HUES6 (cell line): Measurements from ENCODE around the gene C4BPA.

ENCODE experiments used
- H3K27ac ChIP-seq: 2 replicates; pipeline ENCODE4 v1.7.0; 2013; ENCODE audit warnings: low read depth, mild to moderate bottlenecking, low read length, inconsistent platforms
- H3K27me3 ChIP-seq: 2 replicates; pipeline ENCODE4 v1.6.1; 2013; ENCODE audit warnings: low read length; ENCODE audit not compliant: control insufficient read depth, insufficient read depth
- H3K36me3 ChIP-seq: 2 replicates; pipeline ENCODE4 v1.6.1; 2013; ENCODE audit warnings: low read length; ENCODE audit not compliant: control insufficient read depth, insufficient read depth
- H3K4me1 ChIP-seq: 2 replicates; pipeline ENCODE4 v1.6.1; 2013; ENCODE audit warnings: low read length; ENCODE audit not compliant: control insufficient read depth, insufficient read depth
- H3K4me3 ChIP-seq: 2 replicates; pipeline ENCODE4 v1.5.1; 2013; ENCODE audit warnings: low read depth, low read length
- H3K9ac ChIP-seq: one replicate; pipeline ENCODE4 v1.6.1; 2013; ENCODE audit warnings: mild to moderate bottlenecking, low read length
- H3K9me3 ChIP-seq: 2 replicates; pipeline ENCODE4 v1.6.1; 2013; ENCODE audit warnings: low read depth, low read length; ENCODE audit not compliant: control insufficient read depth, insufficient read depth

C4BPA gene

DNA sequence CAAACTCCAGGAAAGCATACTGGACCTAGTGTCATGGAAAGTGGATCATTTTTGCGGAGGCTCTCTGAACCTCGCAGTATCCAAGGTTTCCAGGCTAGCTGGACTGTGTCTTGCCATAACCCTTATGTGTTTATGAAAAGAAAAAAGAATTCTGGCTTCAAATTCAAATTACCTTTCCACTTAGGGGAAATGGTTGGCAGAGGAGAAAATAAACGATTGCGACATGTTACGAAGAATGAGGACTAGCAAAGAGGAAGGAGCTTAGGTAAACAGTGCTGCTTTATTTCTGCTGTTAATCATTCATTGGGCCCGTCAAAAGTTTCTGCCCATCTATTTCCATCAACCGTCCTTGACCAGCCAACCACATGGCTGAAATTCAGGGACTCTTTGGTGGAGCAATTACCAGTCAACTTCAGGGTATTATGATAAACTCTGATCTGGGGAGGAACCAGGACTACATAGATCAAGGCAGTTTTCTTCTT, at the start of gene C4BPA:
TSS of gene C4BPA (plus strand) at position 342 of the 482 bp plus-strand sequence. CDS start 8,793 bp downstream, outside the sequence.
- peaks cover 3% of the 10 kb centered on the region for H3K9me3 ChIP-seq
- no peak within 1 kb of the TSS for H3K4me3 ChIP-seq
- no peak within 1 kb of the TSS for H3K9ac ChIP-seq
- no peaks in the 10 kb centered on the region for H3K4me1 ChIP-seq
- H3K27ac ChIP-seq: no peak within 1 kb of the TSS
- no peaks in the 10 kb centered on the region for H3K36me3 ChIP-seq
- H3K27me3 ChIP-seq: no peaks in the 10 kb centered on the region

DNA sequence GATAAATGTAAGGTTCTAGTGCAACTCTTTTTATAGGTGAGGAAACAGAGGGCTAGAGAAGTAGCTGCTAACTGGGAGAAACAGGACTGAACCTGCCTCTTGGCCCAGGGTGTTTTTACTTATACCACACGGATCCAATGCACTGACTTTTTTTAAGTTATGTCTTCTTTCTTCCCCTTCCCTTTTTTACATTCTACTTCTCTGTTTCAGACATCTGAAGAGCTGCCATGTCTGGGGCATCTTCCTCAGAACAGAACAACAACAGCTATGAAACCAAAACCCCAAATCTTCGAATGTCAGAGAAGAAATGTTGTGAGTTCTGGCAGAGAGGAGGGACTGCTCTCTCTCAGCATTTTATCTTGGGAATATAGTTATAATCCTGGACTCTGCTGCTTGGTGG, 49.5 kb upstream of the C4BPA start:
- Histone ChIP-seq H3K27ac (no peak overlapping the region), H3K4me3 (no peak overlapping the region), H3K9me3 (no peaks in the 10 kb centered on the region), H3K4me1 (peaks cover 11% of the 10 kb centered on the region), H3K9ac (no peak overlapping the region), H3K27me3 (no peaks in the 10 kb centered on the region), H3K36me3 (peaks cover under 1% of the 10 kb centered on the region; the same call in 1 of the 2 replicates)

DNA sequence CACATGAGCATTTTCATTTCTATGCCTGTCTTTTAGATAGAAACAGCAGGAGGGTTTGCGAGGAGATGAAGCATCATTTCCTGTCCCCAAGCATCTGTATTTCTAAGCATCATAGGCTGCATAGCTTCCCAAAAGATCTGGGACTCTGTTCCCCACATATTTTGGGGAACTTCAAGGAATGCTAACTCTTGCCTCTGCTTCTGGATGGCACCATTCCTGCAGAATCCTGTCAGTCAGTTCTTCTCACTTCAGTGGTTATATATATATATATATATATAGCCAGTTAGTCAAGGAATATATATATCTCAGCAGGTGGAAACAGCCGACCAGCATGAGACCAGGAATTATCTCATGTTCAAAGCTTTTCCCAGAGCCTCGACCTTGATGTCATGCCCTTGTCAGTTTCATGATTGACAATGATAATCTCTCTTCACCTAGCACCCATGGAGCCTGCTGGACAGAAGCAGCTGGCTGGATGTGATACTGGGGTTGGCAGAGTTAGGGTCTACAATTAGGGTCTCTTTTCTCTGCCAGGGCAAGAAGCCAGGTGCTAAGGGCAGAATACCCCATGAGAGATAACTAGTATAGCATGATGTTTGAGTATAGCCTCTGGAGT, 48.5 kb upstream of the C4BPA start:
- Histone ChIP-seq H3K4me1 (peaks cover 11% of the 10 kb centered on the region), H3K27ac (no peak overlapping the region), H3K36me3 (peaks cover 4% of the 10 kb centered on the region), H3K9ac (no peak overlapping the region), H3K4me3 (no peak overlapping the region), H3K27me3 (no peaks in the 10 kb centered on the region), H3K9me3 (no peaks in the 10 kb centered on the region)

GRCh38 chr1:207056673-207057072, 47.4 kb upstream of the C4BPA start:
- Histone ChIP-seq H3K9ac (no peak overlapping the region), H3K36me3 (peaks cover 4% of the 10 kb centered on the region), H3K9me3 (no peaks in the 10 kb centered on the region), H3K4me1 (peaks cover 6% of the 10 kb centered on the region), H3K27ac (no peak overlapping the region), H3K4me3 (no peak overlapping the region), H3K27me3 (no peaks in the 10 kb centered on the region)

- peaks cover 20% of the 10 kb centered on the region for H3K36me3 ChIP-seq
- no peak overlapping the region for H3K27ac ChIP-seq
- H3K27me3 ChIP-seq: no peaks in the 10 kb centered on the region
- H3K9me3 ChIP-seq: no peaks in the 10 kb centered on the region
- no peak overlapping the region for H3K4me3 ChIP-seq
- H3K4me1 ChIP-seq: peaks cover 4% of the 10 kb centered on the region; the same call in 1 of the 2 replicates
- no peak overlapping the region for H3K9ac ChIP-seq
These were observed 45.8 kb upstream of the C4BPA start for GRCh38 chr1:207058252-207058651.

GRCh38 chr1:207058878-207059867, 44.9 kb upstream of the C4BPA start:
- peaks cover 29% of the 10 kb centered on the region for H3K36me3 ChIP-seq
- peaks cover 4% of the 10 kb centered on the region; the same call in 1 of the 2 replicates for H3K4me1 ChIP-seq
- H3K27me3 ChIP-seq: no peaks in the 10 kb centered on the region
- no peaks in the 10 kb centered on the region for H3K9me3 ChIP-seq
- no peak overlapping the region for H3K27ac ChIP-seq
- H3K9ac ChIP-seq: no peak overlapping the region
- H3K4me3 ChIP-seq: no peak overlapping the region

GRCh38 chr1:207059881-207060280, 44.2 kb upstream of the C4BPA start:
- Histone ChIP-seq H3K27me3 (no peaks in the 10 kb centered on the region), H3K36me3 (peaks cover 34% of the 10 kb centered on the region), H3K9ac (no peak overlapping the region), H3K4me3 (no peak overlapping the region), H3K4me1 (peaks cover 4% of the 10 kb centered on the region; the same call in 1 of the 2 replicates), H3K9me3 (no peaks in the 10 kb centered on the region), H3K27ac (no peak overlapping the region)

GRCh38 chr1:207060596-207060995, 43.4 kb upstream of the C4BPA start:
- Histone ChIP-seq H3K36me3 (peaks cover 38% of the 10 kb centered on the region), H3K9me3 (no peaks in the 10 kb centered on the region), H3K4me1 (peaks cover 4% of the 10 kb centered on the region; the same call in 1 of the 2 replicates), H3K27me3 (no peaks in the 10 kb centered on the region), H3K4me3 (no peak overlapping the region), H3K27ac (no peak overlapping the region), H3K9ac (no peak overlapping the region)

DNA sequence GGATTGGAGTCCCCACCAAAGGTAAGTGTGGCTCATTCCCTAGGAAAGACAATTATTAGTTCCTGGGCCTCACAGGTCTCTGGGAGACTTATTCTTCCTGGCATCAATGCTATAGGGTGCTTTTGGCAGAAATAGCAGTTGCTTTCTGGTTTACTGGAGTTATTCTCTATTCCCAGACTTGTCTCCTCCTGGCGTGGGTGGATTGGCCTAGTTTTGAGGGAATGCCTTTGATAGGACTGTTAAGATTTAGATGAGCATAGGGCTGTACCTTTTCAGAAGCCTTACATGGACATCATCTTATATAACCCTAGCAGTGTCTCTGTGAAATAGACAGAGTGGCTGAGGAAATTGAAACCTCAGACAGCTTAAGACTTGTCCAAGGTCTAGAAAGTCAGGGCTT, 42.0 kb upstream of the C4BPA start:
- no peaks in the 10 kb centered on the region for H3K9me3 ChIP-seq

DNA sequence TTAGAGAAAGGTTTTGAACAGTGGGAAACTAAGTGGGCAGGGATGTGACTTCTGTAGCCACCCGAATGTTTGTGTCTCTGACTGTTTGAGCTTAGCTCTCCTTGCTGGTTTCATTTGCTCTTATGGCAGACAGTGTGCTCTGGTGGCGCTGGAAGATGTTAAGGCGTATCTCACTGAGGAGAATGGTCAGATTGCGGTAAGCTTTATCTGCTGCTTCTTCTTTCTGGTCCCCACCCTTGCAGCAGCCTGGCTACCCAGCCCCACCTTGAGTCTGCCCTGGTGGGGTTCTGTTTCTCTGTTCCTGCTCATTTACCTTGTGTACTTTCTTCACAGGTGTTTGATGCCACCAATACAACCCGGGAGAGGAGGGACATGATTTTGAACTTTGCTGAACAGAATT, 41.0 kb upstream of the C4BPA start:
- Histone ChIP-seq H3K27me3 (no peaks in the 10 kb centered on the region), H3K9me3 (no peaks in the 10 kb centered on the region), H3K9ac (no peak overlapping the region), H3K4me3 (no peak overlapping the region), H3K4me1 (peaks cover 4% of the 10 kb centered on the region; the same call in 1 of the 2 replicates), H3K27ac (no peak overlapping the region), H3K36me3 (peaks cover 54% of the 10 kb centered on the region)

More for the DNA sequence above, 42.0 kb upstream of the C4BPA start:
- Histone ChIP-seq H3K9ac (no peak overlapping the region), H3K4me1 (peaks cover 4% of the 10 kb centered on the region; the same call in 1 of the 2 replicates), H3K27me3 (no peaks in the 10 kb centered on the region), H3K36me3 (peaks cover 44% of the 10 kb centered on the region), H3K4me3 (no peak overlapping the region), H3K27ac (no peak overlapping the region)

GRCh38 chr1:207064561-207064960, 39.5 kb upstream of the C4BPA start:
- Histone ChIP-seq H3K36me3 (peaks cover 65% of the 10 kb centered on the region), H3K4me1 (no peaks in the 10 kb centered on the region), H3K9me3 (no peaks in the 10 kb centered on the region), H3K9ac (no peak overlapping the region), H3K4me3 (no peak overlapping the region), H3K27ac (no peak overlapping the region), H3K27me3 (no peaks in the 10 kb centered on the region)
